Measurements from ENCODE around the gene DAAM2.

- TF ChIP-seq GATA2 (IDR thresholded peaks at IDR 0.05; ENCODE audit: low read depth, low read length) (no peak), GATA3 (IDR thresholded peaks at IDR 0.05; ENCODE audit: low read depth, low read length) (no peak)
These were observed 27.5 kb downstream of the DAAM2 start for GRCh38 chr6:39819676-39820075.

Measured in SH-SY5Y (cell line).